ENCODE measurements around the gene BSCL2. TPM values are rescaled to one million over a fixed set of nuclear protein-coding genes. Genes with fewer than 3 reads are reported as not detected.

BSCL2 gene
- total RNA-seq, 2 experiments from 2014 or later = 28.3 to 41.0 TPM

DNA sequence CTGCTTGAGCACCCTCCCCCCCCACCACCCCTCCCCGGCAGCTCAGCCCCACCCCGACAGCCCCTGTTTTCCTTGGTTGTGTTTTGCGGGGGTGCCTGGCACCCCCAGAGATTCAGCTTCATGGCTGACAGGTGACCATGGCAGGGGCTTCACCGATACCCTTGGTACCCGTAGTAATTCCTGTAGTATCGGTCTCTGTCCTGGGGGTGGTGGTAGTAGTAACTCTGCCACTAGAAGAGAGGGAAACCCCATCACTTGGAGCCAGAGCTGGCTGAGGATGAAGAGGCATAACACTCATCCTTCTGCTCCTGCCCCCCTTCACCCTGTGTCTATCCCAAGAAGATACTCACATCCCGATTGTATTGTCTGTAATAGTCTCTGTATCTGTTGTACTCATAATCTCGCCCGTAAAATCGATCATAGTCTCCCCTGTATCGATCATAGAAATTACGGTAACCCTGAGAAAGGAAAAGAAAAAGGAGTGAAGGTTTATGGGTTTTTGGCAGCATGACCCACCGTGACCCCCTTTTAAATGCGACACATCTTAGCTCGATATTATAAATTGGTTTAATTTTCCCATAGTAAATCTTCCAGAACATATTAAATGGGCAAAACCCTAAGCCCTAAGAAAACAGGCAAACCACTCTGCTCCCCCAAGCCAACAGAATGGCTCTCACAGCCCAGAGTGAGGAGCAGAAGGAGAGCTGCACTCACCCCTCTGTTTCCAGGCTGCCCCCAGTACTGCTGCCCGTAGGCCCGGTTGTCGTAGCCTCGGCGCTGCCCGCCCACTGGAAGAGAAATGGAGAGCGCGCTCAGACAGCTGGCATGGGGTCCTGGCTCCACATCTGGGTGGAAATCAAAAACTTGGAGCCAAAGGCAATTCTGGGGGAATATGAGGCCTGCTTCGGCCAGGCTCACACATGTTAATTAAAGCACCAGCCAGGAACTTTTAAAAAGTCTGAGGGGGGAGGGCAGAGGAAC, 8.2 kb upstream of the BSCL2 start:
- Mint-ChIP-seq H3K4me1 (peaks cover 78% of the 10 kb centered on the region), H3K27ac (peak overlapping the region; percentile 63), H3K9me3 (no peaks in the 10 kb centered on the region), H3K36me3 (ENCODE audit: low read depth) (peaks cover 83% of the 10 kb centered on the region), H3K4me3 (no peak overlapping the region), H3K27me3 (no peaks in the 10 kb centered on the region)
- DNase-seq = no peak
- ChIA-PET POLR2A (no interaction called here), CTCF (interaction anchor here (0.6 to 2.0 kb wide), 7 partner anchors 9 to 297 kb away, joined by 3 to 5 read pairs (median 4); partner anchors contain the start of genes HNRNPUL2, LBHD1, SCGB1A1 and UQCC3)

DNA sequence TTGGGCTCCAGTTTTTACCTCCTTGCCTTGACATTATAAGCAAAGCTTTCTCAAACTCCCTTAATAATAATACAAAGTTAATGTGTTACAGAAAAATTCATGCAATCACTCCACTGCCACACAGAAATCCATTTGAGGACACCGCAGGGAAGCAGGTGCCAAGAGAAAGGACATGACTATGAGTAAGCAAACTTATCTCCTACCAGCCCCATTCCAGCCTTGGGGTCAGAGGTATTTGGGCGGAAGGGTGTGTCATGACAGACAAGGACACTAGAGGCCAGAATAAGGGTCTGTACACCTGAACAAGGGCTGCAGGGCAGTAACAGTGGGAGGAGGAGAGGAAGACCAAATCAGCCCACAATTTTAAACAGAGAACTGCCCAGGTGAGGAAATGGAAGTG, 6.1 kb upstream of the BSCL2 start:
- POLR2A ChIA-PET = no interaction called here
- Mint-ChIP-seq H3K9me3 (no peaks in the 10 kb centered on the region), H3K27me3 (no peaks in the 10 kb centered on the region), H3K4me3 (no peak overlapping the region), H3K36me3 (ENCODE audit: low read depth) (peaks cover 74% of the 10 kb centered on the region), H3K4me1 (peaks cover 77% of the 10 kb centered on the region), H3K27ac (peak overlapping the region; percentile 93)
- DNase-seq = no peak
- CTCF ChIA-PET = interaction anchor here (0.6 to 1.4 kb wide), 5 partner anchors 10 to 106 kb away, joined by 3 to 9 read pairs (median 3); partner anchors contain the start of genes EML3, HNRNPUL2 and TMEM179B

DNA sequence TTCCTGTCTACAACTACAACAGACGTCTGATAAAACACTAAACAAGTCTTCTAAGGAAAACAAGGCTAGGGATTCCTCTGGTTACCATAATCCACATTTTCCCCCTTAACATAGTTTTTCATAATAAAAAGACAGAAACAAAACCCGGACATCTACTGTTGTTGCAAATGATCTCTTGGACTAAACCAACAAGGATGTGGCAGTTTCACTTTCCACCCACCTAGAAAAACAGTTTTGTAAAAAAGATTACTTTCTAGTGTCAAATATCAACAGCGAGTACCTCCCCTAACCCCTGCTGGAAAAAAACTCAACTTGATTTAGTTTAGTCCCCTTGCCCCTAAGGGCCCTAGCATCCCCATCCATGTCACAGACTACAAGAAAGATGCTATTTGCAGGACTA, 5.6 kb upstream of the BSCL2 start:
- ChIA-PET POLR2A (no interaction called here), CTCF (interaction anchor here (0.6 kb wide), 2 partner anchors 15 to 105 kb away, joined by 3 read pairs; partner anchors contain the start of gene HNRNPUL2)
- no peak for DNase-seq
- H3K36me3 Mint-ChIP-seq (ENCODE audit: low read depth) = peaks cover 70% of the 10 kb centered on the region
- H3K4me3 Mint-ChIP-seq = peak overlapping the region; percentile 56
- H3K4me1 Mint-ChIP-seq = peaks cover 78% of the 10 kb centered on the region
- H3K27me3 Mint-ChIP-seq = no peaks in the 10 kb centered on the region
- no peaks in the 10 kb centered on the region for H3K9me3 Mint-ChIP-seq
- peak overlapping the region; percentile 93 for H3K27ac Mint-ChIP-seq

- peaks cover 65% of the 10 kb centered on the region for H3K36me3 Mint-ChIP-seq (ENCODE audit: low read depth)
- DNase-seq = no peak
- H3K9me3 Mint-ChIP-seq = no peaks in the 10 kb centered on the region
- POLR2A ChIA-PET = no interaction called here
- CTCF ChIA-PET = interaction anchor here (0.6 to 1.0 kb wide), 2 partner anchors 75 to 119 kb away, joined by 3 to 7 read pairs; no protein-coding TSS in a partner anchor
- peak overlapping the region; percentile 93 for H3K27ac Mint-ChIP-seq
- no peaks in the 10 kb centered on the region for H3K27me3 Mint-ChIP-seq
- peaks cover 79% of the 10 kb centered on the region for H3K4me1 Mint-ChIP-seq
- peak overlapping the region; percentile 56 for H3K4me3 Mint-ChIP-seq
These were observed 5.1 kb upstream of the BSCL2 start for GRCh38 chr11:62712276-62712812.

DNA sequence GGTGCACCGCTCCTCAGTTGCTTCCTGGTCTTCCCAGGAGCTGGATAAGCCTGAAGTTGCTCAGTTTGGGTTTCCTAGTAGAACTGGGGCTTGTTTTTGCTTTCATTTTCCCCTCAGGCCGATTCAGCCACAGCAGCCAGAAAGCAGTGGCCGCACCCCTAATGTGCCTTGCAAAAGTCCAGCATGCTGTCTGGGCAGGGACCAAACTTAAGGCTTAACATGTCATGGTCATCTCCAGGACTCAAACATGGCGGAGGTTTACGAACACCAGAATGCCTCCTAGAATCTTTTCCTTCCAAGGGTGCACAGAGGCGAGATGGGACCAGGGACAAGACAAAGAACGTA, 2.7 kb upstream of the BSCL2 start:
- peaks cover 82% of the 10 kb centered on the region for H3K4me1 Mint-ChIP-seq
- ChIA-PET CTCF (interaction anchor here (1.0 to 2.5 kb wide), 6 partner anchors 17 to 315 kb away, joined by 3 to 10 read pairs (median 4); partner anchors contain the start of genes HNRNPUL2 and TUT1), POLR2A (interaction anchor here (0.6 to 1.0 kb wide), 3 partner anchors 44 to 171 kb away, joined by 3 to 4 read pairs (median 3); partner anchors contain the start of genes SLC3A2 and ZBTB3)
- H3K27ac Mint-ChIP-seq = peak overlapping the region; percentile 93
- peak; percentile 39 for DNase-seq
- H3K27me3 Mint-ChIP-seq = no peaks in the 10 kb centered on the region
- H3K4me3 Mint-ChIP-seq = peak overlapping the region; percentile 79
- H3K36me3 Mint-ChIP-seq (ENCODE audit: low read depth) = peaks cover 51% of the 10 kb centered on the region
- no peaks in the 10 kb centered on the region for H3K9me3 Mint-ChIP-seq

DNA sequence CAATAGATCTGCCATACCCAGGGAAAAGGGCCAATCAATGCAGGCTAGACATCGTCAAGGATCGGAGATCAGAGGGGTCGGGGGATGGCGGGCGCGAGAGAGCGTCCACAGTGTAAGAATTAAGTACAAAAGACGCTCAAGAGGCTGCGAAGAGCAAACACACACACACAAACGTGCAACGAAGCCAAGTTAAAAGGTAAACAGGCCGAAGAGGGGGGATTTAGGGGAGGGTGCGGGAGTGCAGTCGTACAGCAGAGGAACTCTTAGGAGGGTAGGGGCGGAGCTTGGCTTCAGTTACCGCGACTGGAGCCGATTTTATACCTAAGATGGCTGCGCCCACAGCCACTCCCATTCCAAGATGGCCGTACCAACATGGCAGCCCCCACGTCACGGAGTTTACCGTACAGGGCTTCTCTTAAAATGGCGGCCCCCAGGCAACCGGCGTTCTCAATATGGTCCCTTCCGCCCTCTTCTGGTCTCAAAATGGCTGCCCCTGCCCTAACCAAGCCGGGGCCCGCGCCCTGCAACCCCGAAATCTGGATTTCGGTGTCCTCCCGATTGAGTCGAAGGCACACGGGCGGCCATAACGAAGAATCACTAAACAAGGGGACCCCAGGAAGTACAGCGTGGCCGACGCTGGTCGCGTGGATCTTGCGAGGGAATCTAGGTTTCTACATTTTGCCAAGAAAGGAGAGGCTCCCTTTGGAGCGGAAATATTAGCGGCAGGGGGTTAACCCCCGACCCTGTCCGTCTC, 2.2 kb upstream of the BSCL2 start:
- Mint-ChIP-seq H3K9me3 (no peaks in the 10 kb centered on the region), H3K4me3 (peak overlapping the region; percentile 79), H3K27me3 (no peaks in the 10 kb centered on the region), H3K36me3 (ENCODE audit: low read depth) (peaks cover 47% of the 10 kb centered on the region), H3K4me1 (peaks cover 78% of the 10 kb centered on the region), H3K27ac (peak overlapping the region; percentile 93)
- POLR2A ChIA-PET = interaction anchor here (0.6 to 1.0 kb wide), 5 partner anchors 18 to 1158 kb away, joined by 3 to 4 read pairs (median 3); partner anchors contain the start of genes HNRNPUL2, SLC3A2 and ZBTB3
- peak; percentile 98 for DNase-seq
- CTCF ChIA-PET = interaction anchor here (0.6 to 2.5 kb wide), 12 partner anchors 9 to 315 kb away, joined by 3 to 10 read pairs (median 3); partner anchors contain the start of genes HNRNPUL2 and TUT1

DNA sequence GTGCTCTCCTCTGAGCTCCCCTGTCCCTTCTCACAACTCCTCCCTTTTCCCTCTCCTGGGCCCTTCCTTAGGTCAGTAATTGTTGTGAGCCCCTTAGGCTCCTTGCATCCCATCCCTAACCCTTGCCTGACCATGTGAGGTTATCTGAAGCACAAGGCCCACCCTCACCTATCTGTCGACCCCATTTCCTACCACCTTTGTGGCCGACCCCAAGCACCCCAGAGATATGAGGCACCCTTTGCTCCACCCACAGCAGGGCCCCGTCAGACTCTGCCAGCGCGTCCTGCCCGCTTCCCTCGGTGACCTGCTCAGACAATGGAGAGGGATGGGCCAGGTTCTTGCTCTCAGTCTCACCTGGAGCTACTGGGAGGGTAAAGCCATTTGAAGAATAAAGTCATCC, 1.6 kb upstream of the BSCL2 start:
- peaks cover 42% of the 10 kb centered on the region for H3K36me3 Mint-ChIP-seq (ENCODE audit: low read depth)
- H3K4me1 Mint-ChIP-seq = peaks cover 71% of the 10 kb centered on the region
- CTCF ChIA-PET = interaction anchor here (0.6 to 2.5 kb wide), 13 partner anchors 9 to 284 kb away, joined by 3 to 10 read pairs (median 3); partner anchors contain the start of genes B3GAT3, SLC3A2 and TUT1
- H3K4me3 Mint-ChIP-seq = peak overlapping the region; percentile 79
- peak overlapping the region; percentile 93 for H3K27ac Mint-ChIP-seq
- POLR2A ChIA-PET = interaction anchor here (0.7 to 1.0 kb wide), 4 partner anchors 19 to 1158 kb away, joined by 3 to 4 read pairs (median 3); partner anchors contain the start of genes HNRNPUL2 and SLC3A2
- DNase-seq = peak; percentile 60
- H3K27me3 Mint-ChIP-seq = no peaks in the 10 kb centered on the region
- no peaks in the 10 kb centered on the region for H3K9me3 Mint-ChIP-seq

DNA sequence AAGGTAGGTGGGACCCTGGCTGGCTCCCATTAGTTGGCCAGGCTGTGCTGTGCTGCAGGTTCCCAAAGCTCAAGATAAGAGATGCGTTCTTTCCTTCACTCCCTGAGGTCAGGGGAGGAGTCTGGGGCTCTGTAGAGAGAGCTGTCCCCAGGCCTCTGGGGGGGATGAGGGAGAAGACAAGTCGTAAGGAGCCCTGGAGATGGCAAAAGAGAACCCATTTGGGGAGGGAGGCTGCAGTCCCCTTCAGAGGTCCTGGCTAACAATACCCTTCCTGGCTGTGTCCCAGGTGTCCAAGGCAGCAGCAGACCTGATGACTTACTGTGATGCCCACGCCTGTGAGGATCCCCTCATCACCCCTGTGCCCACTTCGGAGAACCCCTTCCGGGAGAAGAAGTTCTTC, 1.2 kb upstream of the BSCL2 start:
- peaks cover 67% of the 10 kb centered on the region for H3K4me1 Mint-ChIP-seq
- H3K9me3 Mint-ChIP-seq = no peaks in the 10 kb centered on the region
- H3K36me3 Mint-ChIP-seq (ENCODE audit: low read depth) = peaks cover 39% of the 10 kb centered on the region
- ChIA-PET CTCF (interaction anchor here (0.6 to 3.1 kb wide), 13 partner anchors 8 to 284 kb away, joined by 3 to 15 read pairs (median 3); partner anchors contain the start of genes B3GAT3, SLC3A2, TMEM179B and TUT1), POLR2A (interaction anchor here (0.7 kb wide), 1 partner anchor 1159 kb away, joined by 3 read pairs; no protein-coding TSS in a partner anchor)
- no peaks in the 10 kb centered on the region for H3K27me3 Mint-ChIP-seq
- DNase-seq = no peak
- H3K27ac Mint-ChIP-seq = peak overlapping the region; percentile 93
- H3K4me3 Mint-ChIP-seq = peak overlapping the region; percentile 79

- CTCF ChIA-PET = interaction anchor here (0.6 to 3.1 kb wide), 10 partner anchors 8 to 174 kb away, joined by 3 to 15 read pairs (median 4); partner anchors contain the start of genes LBHD1, SLC3A2, TMEM179B and UQCC3
- no peak for DNase-seq
- Mint-ChIP-seq H3K27me3 (no peaks in the 10 kb centered on the region), H3K9me3 (no peaks in the 10 kb centered on the region), H3K4me1 (peaks cover 53% of the 10 kb centered on the region), H3K4me3 (peak overlapping the region; percentile 88), H3K27ac (peak overlapping the region; percentile 72), H3K36me3 (ENCODE audit: low read depth) (peaks cover 32% of the 10 kb centered on the region)
- POLR2A ChIA-PET = interaction anchor here (0.6 kb wide), 1 partner anchor 35 kb away, joined by 3 read pairs; the partner anchor contains the start of gene LBHD1
These were observed 375 bp downstream of the BSCL2 start for GRCh38 chr11:62706850-62707247.

DNA sequence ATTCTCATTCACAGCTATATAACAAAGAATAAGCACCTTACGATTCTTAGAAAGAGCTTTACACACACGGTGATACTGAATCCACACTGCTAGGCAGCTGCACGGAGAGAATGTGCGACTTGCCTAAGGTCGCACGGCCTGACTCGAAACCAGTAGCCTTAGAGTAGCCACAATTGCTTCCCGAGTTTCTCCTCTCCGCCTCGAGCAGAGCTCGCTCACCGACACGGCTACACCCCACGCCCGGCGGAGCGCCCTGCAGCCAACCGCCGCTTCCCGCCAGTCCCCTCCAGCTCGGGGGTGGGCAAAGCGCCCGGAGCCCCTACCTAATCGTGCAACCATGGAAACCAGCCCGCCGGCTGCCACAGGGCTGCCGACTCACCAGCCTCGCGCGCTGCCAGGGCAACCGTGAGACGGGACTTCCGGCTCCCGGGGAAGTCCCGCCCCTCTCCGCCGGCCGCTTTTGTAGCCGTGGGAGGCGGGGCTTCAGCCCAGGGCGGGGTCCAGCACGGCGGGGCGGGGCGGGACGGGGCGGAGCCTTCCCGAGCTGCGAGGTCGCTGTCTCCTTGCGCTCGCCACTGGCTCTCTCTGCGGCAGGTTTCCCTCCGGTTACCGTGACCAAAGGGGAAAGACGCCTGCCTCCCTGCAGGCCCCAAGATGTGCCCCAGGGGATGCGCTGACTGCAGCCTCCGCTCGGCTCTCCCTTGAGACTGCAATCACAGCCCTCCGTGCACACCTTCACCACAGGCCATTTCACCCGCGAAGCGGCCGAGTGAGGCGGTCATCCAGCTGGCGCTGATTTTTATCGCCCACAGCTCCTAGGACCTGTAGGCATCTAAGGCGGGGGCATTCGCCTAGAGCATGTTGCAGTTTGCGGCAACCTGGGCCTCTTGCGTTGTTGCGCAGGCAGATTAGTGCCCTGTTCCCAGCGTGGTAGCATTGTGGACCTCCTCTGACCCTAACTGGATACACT, 1.1 kb downstream of the BSCL2 start:
- POLR2A ChIA-PET = interaction anchor here (0.6 to 0.7 kb wide), 2 partner anchors 21 to 34 kb away, joined by 3 read pairs; partner anchors contain the start of genes HNRNPUL2 and LBHD1

More for the DNA sequence above, 1.1 kb downstream of the BSCL2 start:
- Mint-ChIP-seq H3K4me1 (peaks cover 49% of the 10 kb centered on the region), H3K27me3 (no peaks in the 10 kb centered on the region), H3K27ac (peak overlapping the region; percentile 81), H3K36me3 (ENCODE audit: low read depth) (peaks cover 34% of the 10 kb centered on the region), H3K9me3 (no peaks in the 10 kb centered on the region), H3K4me3 (peak overlapping the region; percentile 88)
- peak; percentile 94 for DNase-seq
- CTCF ChIA-PET = interaction anchor here (0.7 to 3.1 kb wide), 17 partner anchors 9 to 311 kb away, joined by 3 to 15 read pairs (median 3); partner anchors contain the start of genes LBHD1, SLC3A2, TMEM179B and TUT1

Data from activated CD4-positive, alpha-beta T cell treated with anti-CD3 and anti-CD28 coated beads, Interleukin-2, amount 10 ng/mL, durations not matched to agents 7 days and 5 days (primary cell).